ENCODE results near the gene MYO1G.

DNA sequence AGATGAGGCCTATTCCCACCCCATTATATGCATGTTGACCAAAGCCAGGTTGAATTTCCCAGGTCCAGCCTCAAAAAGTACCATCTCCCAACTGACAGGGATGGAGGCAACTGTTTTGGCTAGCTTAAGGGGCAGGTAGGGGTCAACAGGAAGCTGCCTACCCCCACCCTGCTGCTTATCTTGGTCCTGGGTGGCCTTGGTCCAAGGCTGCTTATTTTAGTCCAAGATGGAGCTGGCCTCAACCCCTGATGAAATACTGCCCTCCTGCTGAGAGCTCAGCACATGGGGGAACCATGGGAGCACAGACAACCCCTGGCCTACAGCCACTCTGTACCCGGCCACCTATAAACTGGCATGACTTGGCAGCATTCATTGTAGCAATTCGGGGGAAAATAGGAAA is 23.1 kb downstream of the MYO1G start:
- TF ChIP-seq, protein P1, sequence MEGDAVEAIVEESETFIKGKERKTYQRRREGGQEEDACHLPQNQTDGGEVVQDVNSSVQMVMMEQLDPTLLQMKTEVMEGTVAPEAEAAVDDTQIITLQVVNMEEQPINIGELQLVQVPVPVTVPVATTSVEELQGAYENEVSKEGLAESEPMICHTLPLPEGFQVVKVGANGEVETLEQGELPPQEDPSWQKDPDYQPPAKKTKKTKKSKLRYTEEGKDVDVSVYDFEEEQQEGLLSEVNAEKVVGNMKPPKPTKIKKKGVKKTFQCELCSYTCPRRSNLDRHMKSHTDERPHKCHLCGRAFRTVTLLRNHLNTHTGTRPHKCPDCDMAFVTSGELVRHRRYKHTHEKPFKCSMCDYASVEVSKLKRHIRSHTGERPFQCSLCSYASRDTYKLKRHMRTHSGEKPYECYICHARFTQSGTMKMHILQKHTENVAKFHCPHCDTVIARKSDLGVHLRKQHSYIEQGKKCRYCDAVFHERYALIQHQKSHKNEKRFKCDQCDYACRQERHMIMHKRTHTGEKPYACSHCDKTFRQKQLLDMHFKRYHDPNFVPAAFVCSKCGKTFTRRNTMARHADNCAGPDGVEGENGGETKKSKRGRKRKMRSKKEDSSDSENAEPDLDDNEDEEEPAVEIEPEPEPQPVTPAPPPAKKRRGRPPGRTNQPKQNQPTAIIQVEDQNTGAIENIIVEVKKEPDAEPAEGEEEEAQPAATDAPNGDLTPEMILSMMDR (IDR thresholded peaks at IDR 0.05), result no peak
- TF ChIP-seq POLR2A (IDR thresholded peaks at IDR 0.05), result no peak

Data from Peyer's patch (tissue), 4 donors.